ENCODE measurements around the gene HOXA10. TPM values are rescaled to one million over a fixed set of nuclear protein-coding genes. Genes with fewer than 3 reads are reported as not detected.

Gene HOXA10
- total and polyA plus RNA-seq, 4 donors: 0.03 to 0.70 (median 0.13) TPM

- no peak for DNase-seq (ENCODE audit: low spot score)
- no peaks in the 10 kb centered on the region for H3K36me3 ChIP-seq (ENCODE audit: control insufficient read depth in 4 of 4, insufficient read depth in 3 of 4, low read depth in 1 of 4, low read length in 3 of 4)
- no peak overlapping the region for H3K27ac ChIP-seq (ENCODE audit: low read depth in 1 of 2, low read length in 2 of 2)
- H3K4me1 ChIP-seq (ENCODE audit: control insufficient read depth in 4 of 4, insufficient read depth in 4 of 4, low read length in 3 of 4): peaks cover 2 to 16% (median 9%) of the 10 kb centered on the region in 4 donors
- H3K9me3 ChIP-seq (ENCODE audit: control insufficient read depth in 4 of 4, low read length in 3 of 4): no peaks in the 10 kb centered on the region
- H3K4me3 ChIP-seq (ENCODE audit: low read depth in 1 of 3, low read length in 3 of 3): no peak overlapping the region
- no peak for TF ChIP-seq HNF4G (IDR thresholded peaks at IDR 0.05)
- no peak for TF ChIP-seq TAF1 (conservative IDR thresholded peaks at IDR 0.05)
- TF ChIP-seq EGR1 (IDR thresholded peaks at IDR 0.05; ENCODE audit: low read depth in 2 of 2): no peak
- TF ChIP-seq FOXA2 (IDR thresholded peaks at IDR 0.05): no peak
- TF ChIP-seq, protein P1, sequence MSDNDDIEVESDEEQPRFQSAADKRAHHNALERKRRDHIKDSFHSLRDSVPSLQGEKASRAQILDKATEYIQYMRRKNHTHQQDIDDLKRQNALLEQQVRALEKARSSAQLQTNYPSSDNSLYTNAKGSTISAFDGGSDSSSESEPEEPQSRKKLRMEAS (IDR thresholded peaks at IDR 0.05): no peak
- no peak for TF ChIP-seq SP1 (IDR thresholded peaks at IDR 0.05)
- no peak for TF ChIP-seq REST (IDR thresholded peaks at IDR 0.05)
- no peak for TF ChIP-seq CTCF (IDR thresholded peaks at IDR 0.05; ENCODE audit: low read depth, low read length, missing input control)
- no peak for TF ChIP-seq ATF3 (IDR thresholded peaks at IDR 0.05)
- no peak for TF ChIP-seq RXRA (IDR thresholded peaks at IDR 0.05)
- TF ChIP-seq JUND (IDR thresholded peaks at IDR 0.05): no peak
- no peak for TF ChIP-seq RAD21 (IDR thresholded peaks at IDR 0.05)
- no peak for TF ChIP-seq GABPA (IDR thresholded peaks at IDR 0.05 in 1 of 2, conservative IDR thresholded peaks at IDR 0.05 in 1 of 2)
- no peak for TF ChIP-seq YY1 (IDR thresholded peaks at IDR 0.05)
- TF ChIP-seq ZBTB33 (IDR thresholded peaks at IDR 0.05): no peak
- no peak for TF ChIP-seq FOXA1 (IDR thresholded peaks at IDR 0.05)
- no peak for TF ChIP-seq HNF4A (conservative IDR thresholded peaks at IDR 0.05)
- no peak for TF ChIP-seq NR2F2 (IDR thresholded peaks at IDR 0.05)
- no peak overlapping the region for H3K9ac ChIP-seq (ENCODE audit: low read depth in 1 of 2, low read length in 2 of 2)
- H3K27me3 ChIP-seq (ENCODE audit: control insufficient read depth in 4 of 4, insufficient read depth in 4 of 4, low read length in 3 of 4): peaks cover 23 to 71% (median 25%) of the 10 kb centered on the region in 4 donors
- WGBS: 33% methylated on average over 14 of the region's 14 CpGs
Observed at GRCh38 chr7:27179030-27179429, 4.9 kb upstream of the HOXA10 start.
